HG02610 (cell line): Measurements from ENCODE around the gene DYNLRB2.

Source experiments
- ATAC-seq: cut with Tn5 transposase; IDR thresholded peaks from one replicate; pipeline ENCODE4 v1.9.1; 2021; ENCODE audit warnings: mild to moderate bottlenecking, moderate library complexity; ENCODE audit not compliant: unreplicated experiment

DYNLRB2 gene

DNA sequence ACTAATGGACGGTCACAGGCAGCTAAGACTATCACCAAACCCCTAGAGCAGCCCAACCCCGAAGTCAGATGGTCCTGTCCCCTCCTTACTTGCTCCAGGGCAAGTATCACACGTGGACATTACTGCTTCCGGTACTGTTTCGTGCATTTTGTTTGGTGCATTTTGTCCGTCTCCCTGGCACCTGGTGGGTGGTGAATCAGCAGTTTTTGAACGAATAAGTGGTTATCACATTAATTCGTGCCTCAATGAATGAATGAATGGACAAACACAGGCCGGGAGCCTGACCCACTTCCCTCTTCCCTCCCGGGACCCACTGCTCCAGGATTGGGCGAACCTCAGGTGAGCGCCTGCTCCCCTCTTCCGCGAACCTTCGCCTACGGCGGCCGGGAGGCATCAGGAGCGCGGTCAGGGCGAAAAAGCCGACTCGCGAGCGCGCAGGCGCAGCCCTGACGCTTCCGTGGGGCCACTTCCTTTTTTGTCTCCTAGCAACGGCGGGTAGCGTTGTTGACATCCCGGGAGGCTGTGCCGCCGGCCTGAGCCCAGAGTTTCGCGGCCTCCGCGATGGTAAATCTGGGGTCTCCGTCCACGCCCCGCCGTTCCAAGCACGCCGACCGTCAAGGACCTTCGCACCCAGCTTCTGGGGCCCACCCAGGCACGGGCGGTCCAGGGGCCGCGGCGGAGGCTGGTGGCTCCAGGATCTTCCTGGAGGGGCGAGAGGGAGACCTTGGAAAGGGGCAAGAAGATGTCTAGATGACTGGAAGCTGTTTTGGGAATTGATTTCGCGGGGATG, at the start of gene DYNLRB2:
Gene DYNLRB2 (plus strand): TSS at position 478 of the 790 bp plus-strand sequence. CDS start 84 bp downstream, at position 562.
- peak; percentile 93 for ATAC-seq

DNA sequence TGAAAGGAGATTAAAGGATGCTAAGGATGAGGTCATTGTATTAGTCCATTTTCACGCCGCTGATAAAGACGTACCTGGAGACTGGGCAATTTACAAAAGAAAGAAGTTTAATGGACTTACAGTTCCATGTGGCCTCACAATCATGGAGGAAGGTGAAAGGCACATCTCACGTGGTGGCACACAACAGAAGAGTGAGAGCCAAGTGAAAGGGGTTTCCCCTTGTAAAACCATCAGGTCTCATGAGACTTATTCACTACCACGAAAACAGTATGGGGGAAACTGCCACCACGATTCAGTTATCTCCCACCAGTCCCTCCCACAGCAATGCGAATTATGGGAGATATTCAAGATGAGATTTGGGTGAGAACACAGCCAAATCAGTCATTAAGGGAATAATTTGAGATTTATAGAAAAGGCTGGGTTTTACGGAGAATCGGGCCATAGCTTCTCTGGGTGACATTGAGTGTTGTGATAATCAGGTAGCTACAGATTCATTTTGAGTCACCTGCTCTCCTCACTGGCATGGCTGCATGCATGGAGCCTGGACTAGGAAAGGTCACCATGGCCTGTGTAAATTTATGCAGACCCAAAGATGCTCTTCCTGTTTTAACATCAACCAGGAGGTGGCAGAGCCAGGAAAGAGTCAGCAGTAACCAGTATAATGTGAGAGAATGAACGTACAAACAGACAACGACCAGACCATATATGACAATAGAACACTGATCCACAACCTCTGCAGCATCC, 40.5 kb upstream of the DYNLRB2 start:
- ATAC-seq: no peak

DNA sequence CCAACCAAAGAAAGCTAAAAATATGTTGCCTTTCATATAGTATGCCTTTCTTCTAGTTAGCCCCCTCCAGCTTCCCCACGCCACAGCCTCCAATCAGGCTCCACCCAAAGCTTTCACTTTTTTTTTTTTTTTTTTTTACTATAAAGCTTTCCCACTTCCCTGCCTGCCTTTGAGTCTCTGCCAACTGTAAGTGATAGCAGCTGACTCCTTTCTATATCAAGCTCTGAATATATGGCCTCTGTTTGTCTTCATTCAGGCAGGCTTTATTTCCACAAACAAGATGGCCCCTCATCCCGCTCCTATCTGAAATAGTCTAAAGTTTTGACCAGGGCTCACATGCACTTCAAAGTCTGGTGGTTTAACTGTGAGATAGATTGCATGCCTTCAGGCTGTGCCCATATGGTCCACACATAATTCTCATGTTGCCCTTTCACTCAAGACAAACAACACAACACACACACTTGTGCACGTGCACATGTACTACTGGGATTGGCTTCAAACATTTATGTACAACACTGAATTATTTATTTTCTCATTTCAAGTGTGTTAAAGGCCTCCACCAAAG, 39.8 kb upstream of the DYNLRB2 start:
- ATAC-seq: no peak

DNA sequence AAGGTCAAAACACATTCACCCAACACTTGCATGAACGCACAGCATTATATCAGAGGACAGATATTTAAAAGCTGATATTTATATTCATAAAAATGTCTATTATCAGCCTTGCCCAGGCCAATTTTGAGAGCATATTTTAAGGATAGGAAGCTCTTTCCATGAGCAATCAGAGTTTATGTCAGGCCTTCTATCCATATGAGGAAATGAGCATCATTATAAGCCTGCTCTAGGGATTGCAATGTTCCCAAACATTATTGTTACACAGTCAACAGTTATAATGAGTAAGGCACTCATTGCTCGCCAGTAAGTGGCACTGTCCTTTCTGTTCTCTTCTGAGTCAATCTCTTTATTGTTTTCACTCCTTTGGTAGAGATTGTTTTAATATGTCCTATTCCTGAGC, 37.7 kb upstream of the DYNLRB2 start:
- ATAC-seq: no peak

DNA sequence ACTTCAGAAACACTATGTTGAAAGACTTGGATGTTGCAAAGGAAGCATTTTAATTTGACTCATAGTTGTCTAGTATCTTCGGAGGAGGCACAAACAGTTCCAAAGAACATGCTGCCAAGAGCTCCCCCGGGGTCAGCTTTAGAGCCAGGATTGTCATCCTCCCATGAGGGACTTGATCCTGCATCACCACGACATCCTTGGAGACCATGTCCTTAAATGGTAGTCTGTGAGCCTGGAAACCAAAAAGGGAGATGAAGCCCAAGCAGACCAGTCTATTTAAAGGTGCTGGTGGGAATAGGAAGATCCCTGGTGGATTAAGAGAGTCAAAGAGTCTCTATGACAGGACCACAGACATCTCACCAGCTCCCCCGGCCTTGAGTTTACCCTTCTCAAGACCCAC, 33.3 kb upstream of the DYNLRB2 start:
- no peak for ATAC-seq

DNA sequence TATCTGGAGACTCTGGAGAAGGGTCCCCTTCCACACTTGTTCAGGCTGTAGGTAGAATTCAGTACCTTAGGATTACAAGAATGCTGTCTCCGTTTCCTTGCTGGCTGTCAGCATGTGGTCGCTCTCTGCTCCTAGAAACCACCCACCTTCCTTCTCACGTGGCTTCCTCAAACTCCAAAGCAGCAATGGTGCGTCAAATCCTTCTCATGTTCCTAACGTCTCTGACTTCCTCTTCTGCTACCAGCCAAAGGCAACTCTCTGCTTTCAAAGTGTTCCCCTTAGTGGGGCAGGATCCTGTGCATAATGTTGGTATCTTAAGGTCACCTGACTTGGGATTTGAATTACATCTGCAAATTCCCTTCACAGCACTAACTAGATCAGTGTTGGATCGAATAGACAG, 30.9 kb upstream of the DYNLRB2 start:
- no peak for ATAC-seq

DNA sequence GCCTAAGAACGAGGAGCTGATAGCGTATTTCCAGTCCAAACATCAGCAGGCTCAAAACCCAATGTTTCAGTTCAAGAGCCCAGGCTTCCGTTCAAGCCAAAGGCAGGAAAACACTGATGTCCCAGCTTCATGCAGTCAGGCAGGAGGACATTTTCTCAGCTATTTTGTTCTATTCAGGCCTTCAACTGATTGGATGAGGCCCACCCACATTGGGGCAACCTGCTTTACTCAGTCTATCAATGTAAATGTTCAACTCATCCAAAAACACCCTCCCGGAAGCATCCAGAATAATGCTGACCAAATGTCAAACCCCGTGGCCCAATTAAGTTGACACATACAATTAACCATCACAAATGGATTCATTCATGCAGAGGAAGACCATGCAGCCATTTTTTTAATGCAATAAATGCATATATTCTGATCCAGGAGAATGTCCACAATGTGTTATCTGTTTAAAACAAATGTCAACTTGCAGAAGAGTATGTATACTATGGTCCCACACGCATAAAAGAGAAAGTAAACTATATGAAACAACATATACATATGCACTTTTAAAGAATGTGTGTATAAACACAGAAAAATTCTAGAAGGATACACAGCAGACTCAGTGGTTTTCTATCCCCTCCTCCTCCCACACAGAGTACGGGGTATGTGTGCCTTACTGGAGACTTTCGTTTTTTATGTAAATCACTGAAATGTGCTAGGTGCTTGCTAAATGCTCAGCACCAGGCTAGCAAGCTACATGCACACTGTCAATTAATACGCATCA, 28.8 kb upstream of the DYNLRB2 start:
- no peak for ATAC-seq

DNA sequence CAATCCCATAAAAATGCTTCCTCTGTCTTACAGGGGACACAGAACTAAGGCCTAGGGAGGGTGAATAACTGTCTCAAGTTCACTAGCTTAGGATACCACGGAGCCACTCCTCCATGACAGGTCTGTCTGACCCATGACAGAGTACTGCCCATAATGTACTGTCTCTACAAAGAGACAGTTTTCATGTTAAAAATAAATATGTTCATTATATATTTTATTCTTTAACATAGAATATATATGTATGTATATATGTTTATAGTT, 28.3 kb upstream of the DYNLRB2 start:
- no peak for ATAC-seq

DNA sequence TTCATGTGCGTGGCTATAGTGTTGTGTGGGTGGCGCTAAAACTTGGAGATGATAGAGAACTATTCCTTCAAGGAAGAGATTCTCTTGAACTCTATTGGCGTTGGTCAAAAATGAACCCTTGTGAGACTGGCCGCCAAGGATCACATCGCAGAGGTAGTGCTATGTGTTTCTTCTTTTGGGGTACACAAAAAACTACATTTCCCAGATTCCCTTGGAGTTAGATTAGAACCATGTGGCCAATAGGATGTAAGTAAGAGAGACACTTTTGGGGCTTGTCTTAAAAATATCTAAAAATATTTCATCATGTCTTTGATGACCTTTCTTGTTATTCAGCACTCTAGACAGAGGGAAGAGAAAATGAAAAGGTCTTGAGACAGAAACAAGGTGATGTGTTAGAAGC, 25.4 kb upstream of the DYNLRB2 start:
- ATAC-seq: no peak

DNA sequence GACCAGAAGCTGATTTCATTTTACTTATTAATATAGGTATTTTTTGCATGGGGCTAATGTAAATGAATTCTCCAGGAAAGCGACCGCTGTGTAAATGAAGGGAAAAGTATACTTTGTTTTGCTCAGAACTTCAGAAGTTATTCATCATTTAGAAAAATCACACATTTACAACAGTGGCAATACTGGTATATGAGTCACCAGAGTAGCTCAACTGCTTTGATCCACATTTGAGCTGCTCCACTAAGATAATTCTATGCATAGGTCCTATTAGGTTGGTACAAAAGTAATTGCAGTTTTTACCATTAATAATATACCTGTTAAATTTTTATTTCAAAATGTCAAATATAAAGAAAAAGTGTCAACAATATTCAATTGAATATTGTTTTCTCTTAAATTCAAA, 22.9 kb upstream of the DYNLRB2 start:
- no peak for ATAC-seq

DNA sequence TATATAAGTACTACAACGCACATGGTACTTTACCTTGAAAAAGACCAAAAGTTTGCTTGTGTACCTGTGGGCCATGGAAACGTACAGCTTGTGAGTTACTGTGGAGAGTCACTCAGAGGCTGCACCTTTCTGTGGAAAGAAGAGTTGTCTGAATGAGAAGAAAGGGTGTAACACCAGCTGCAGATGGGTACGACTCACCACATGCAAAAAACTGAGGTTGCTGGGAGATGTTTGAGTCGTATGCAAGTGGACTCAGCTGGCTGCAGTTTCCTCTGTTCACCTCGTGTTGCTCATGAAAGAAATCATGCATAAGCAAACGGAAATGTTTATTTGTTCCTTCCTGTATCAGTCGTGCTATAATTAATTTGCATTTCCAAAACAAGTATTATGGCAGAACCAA, 22.4 kb upstream of the DYNLRB2 start:
- no peak for ATAC-seq

DNA sequence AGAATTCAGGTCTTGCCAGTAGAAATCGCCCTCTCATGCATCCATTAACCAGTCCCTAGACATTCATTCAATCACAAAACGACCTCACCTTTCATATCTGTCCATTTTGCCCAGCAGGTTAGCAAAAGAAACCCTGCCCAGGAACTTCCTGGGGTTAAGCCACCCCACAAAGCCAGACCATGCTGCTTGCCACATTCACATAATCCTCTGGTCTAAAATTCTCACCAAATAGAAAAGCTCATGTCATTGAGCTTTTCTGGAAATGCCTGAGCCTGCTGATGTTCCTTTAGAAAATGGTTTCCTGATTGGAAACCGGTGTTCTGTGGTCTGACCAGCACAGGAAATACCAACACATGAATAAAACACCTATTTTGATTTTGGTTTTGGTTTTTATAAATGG, 21.6 kb upstream of the DYNLRB2 start:
- ATAC-seq: no peak

DNA sequence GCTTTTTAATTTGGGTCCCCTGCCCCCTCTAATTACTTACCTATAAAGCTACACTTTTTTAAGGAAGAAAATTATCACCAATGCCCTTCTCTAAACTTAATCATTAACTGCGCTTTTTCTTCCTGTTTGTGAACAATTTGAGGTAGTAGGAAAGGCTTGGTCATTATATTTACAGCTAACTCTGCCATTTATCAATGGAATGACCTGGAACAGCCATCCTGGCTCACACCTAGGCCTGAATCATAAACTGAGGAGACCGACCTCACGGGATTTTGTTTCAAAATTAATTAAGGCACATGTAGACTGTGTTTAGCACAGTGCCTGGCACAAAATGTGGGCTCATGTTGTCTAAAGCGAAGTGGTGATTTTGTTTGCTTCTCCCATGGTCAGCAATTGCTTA, 15.4 kb upstream of the DYNLRB2 start:
- ATAC-seq: no peak

DNA sequence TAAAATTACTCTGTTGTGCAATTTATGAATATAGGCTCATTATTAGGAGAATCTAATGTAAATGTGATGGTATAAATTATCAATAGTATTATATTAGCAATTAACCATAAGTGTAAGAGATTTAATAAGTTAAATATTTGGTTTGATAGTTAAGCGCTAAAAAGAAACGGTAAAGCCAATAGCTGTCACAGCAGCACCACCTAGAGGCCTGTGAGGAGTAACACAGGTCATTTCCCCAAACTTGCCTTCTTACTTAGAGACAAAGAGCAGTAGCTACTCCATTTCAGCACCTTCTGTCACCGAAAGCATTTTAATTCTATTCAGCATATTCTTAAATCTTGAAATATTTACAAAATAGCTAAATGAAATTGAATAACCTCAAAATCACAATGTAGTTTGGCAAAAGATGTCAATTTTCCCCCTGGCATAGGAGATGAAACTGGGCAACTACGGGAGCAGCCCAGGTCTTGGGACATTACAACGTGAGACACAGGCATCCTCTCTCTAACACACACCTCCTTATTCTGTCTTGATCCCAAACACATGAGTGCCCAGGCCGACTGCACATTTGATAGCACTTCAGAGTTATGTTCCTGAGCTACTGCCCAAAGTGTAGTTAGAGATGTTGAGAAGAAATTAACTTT, 14.3 kb upstream of the DYNLRB2 start:
- no peak for ATAC-seq

DNA sequence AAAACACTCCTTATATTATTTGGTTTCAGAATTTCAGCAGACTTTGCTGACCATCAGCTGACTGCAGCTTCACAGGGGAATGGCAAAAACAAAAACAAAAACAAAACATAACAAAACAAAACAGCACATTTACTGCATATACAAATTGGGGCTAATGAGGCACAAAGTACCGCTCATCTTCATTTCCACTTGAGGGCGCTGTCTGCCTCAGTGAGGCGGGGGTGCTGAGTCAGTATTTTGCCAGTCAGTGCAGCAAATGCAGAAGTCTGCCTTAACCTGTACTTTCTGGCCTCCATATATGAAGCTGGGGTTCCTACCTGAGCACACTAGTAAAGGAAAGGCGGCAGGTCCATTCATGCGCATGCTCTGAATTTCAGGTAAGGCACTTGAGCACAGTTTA, 13.5 kb upstream of the DYNLRB2 start:
- no peak for ATAC-seq

DNA sequence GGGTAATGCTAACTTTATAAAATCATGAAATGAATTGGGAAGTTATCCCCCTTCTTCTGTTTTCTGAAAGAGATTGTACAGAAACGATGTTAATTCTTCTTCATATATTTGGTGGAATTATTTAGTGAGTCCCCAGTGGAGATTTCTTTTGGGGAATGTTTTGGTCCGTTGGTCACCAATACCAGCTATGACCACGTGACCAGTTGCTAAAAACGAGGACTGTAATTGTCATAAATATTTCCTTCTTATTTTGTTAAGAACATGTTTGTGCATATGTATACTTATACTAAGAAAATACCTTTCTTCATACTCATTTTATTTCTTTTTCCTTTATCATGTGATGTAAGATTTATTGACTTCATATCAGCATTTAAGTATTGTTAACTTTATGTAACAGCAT, 10.3 kb upstream of the DYNLRB2 start:
- ATAC-seq: no peak

DNA sequence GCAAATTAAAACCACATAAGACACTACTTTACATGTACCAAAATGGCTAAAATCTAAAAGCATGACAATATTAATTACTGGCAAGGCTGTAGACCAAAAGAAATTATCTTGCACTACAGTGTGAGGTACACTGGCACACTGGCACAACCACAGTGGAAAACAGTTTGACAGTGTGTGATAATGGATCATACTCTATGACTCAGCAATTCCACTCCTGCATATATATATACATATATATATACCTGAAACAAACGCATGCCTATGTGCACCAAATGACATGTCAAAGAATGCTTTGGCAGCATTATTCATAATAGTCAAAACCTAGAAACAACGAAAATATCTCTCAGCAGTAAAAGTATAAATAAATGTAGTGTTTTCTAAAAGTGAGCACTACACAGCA, 4.6 kb upstream of the DYNLRB2 start:
- ATAC-seq: no peak

DNA sequence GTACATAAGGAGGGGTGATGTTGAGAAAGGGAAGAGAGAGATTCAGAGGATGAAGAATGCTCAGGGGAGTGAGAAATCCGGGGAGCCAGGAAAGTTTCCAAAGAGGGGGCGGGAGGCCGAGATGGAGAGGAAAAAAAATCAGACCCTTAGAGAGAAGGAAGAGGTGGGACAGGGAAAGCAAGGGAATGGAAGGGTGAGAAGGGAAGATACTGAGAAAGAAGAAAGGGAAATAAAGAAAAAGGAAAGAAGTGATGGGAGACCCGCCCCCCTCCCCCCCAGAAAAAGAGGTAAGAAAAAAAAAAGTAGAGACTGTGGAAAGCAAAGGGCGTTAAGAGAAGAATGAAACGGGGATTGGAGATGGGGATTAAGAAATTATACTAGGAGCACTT, 507 bp downstream of the DYNLRB2 start:
- ATAC-seq: no peak

DNA sequence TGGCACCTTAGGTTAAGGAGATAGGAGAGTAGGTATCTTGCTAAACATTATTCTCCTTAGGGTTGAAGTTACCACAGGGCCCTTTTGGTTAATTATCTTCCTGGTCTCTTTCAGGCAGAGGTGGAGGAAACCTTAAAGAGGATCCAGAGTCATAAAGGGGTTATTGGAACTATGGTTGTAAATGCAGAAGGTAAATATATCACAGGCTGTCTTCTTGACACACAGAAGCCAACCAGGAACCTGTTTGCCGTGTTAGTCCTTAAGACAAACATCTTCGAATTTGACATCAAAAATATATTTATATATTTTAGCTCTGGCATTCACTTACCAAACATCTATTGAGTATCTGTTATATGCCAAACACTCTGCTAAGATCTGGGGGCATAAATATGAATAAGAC, 2.4 kb downstream of the DYNLRB2 start:
- no peak for ATAC-seq

DNA sequence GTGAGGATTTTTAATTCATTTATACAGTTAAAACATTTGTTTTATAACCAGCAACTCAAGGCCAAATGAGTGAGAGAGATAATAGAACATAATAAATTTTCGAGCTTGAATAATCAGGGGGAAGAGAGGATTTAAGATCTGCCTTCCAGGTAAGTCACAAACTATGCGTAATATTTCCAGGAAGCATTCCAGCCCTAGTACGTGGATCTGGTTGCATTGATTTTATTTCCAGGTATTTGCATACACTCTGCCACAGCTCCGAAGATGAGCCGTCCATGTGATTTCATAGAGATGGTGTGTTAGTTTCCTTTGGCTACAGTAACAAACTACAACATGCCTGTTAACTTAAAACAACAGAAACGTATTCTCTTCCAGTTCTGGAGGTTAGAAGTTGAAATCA, 3.5 kb downstream of the DYNLRB2 start:
- no peak for ATAC-seq

DNA sequence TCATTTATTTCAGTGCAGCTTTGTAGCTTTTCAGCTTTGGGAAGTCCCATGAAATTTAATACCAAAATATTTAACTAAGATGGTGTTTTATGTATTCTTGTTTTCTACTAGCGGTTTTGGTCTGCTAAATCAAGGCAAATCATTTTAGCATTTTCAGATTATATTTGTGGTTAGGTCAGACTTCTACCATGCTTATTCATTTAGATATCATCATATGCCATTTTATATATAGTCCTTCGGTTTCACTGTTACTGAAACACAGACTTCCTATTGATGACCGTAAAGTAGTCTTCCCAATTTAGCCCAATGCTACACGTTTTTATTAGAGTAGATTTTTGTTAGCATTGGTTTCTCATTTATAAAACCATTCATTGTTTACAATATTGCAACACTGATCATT, 5.5 kb downstream of the DYNLRB2 start:
- no peak for ATAC-seq
